Activated CD8-positive, alpha-beta T cell treated with anti-CD3 and anti-CD28 coated beads for 36 hours (primary cell): Measurements from ENCODE around the gene DSTN. TPM values are rescaled to one million over a fixed set of nuclear protein-coding genes. Genes with fewer than 3 reads are reported as not detected.

ENCODE experiments used
- ATAC-seq: fragments of 200-7000 bp; cut with Tn5 transposase; one replicate; pipeline ENCODE4 v1.10.0; 2021; ENCODE audit warnings: mild to moderate bottlenecking, moderate library complexity
- CTCF ChIA-PET: fragments of 350-600 bp; sonication (Branson Sonifier 250); formaldehyde crosslinking; loops from one replicate; lab custom pipeline; 2021; ENCODE audit warnings: antibody characterized with exemption; lab: Charles Lee
- POLR2A ChIA-PET: fragments of 350-600 bp; sonication (Branson Sonifier 250); formaldehyde crosslinking; loops from one replicate; lab custom pipeline; 2021; ENCODE audit warnings: antibody characterized with exemption; lab: Charles Lee
- DNase-seq: peaks from one replicate; pipeline ENCODE4 v3.0.0-alpha.2; 2020
- H3K27ac Mint-ChIP-seq: one replicate; pipeline ENCODE4 v1.8.0; 2021; ENCODE audit warnings: mild to moderate bottlenecking, mixed read lengths
- H3K27me3 Mint-ChIP-seq: one replicate; pipeline ENCODE4 v1.8.0; 2021; ENCODE audit warnings: mixed read lengths
- H3K36me3 Mint-ChIP-seq: one replicate; pipeline ENCODE4 v1.8.0; 2021; ENCODE audit warnings: low read depth, mixed read lengths
- H3K4me1 Mint-ChIP-seq: one replicate; pipeline ENCODE4 v1.8.0; 2021; ENCODE audit warnings: low read depth, mixed read lengths
- H3K4me3 Mint-ChIP-seq: one replicate; pipeline ENCODE4 v1.8.0; 2021; ENCODE audit warnings: mild to moderate bottlenecking, moderate library complexity, mixed read lengths
- H3K9me3 Mint-ChIP-seq: one replicate; pipeline ENCODE4 v1.8.0; 2021; ENCODE audit warnings: mixed read lengths
- CTCF ChIP-seq: fragments of 200-600 bp; IDR thresholded peaks from one replicate; pipeline ENCODE4 v1.8.0; 2022; ENCODE audit warnings: antibody characterized with exemption, mild to moderate bottlenecking
- intact Hi-C: fragments of 100-400 bp; cut with micrococcal nuclease; formaldehyde crosslinking; loops from one replicate; pipeline ENCODE4 v1.10.0; 2022
- total RNA-seq, 2 experiments: library from RNA; stranded (reverse); gene quantifications; one replicate each; pipeline ENCODE4 v1.2.3, GENCODE V29; 2021

DSTN gene
- total RNA-seq, 2 experiments from 2014 or later = 55.5 to 56.4 TPM

- CTCF ChIA-PET = interaction anchor here (1.4 kb wide), 1 partner anchor 47 kb away, joined by 4 read pairs; the partner anchor contains the start of gene RRBP1
These were observed 65.7 kb downstream of the DSTN start for GRCh38 chr20:17635332-17636244.

GRCh38 chr20:17636523-17637412 lies 66.9 kb downstream of the DSTN start:
- no peak overlapping the region for H3K27ac Mint-ChIP-seq
- TF ChIP-seq CTCF = no peak
- no peaks in the 10 kb centered on the region for H3K27me3 Mint-ChIP-seq
- ATAC-seq (no peak), DNase-seq (no peak)
- no peaks in the 10 kb centered on the region for H3K4me1 Mint-ChIP-seq
- intact Hi-C loops = no loop called here
- POLR2A ChIA-PET = no interaction called here
- H3K4me3 Mint-ChIP-seq = no peak overlapping the region
- CTCF ChIA-PET = interaction anchor here (1.4 kb wide), 1 partner anchor 45 kb away, joined by 4 read pairs; the partner anchor contains the start of gene RRBP1
- H3K9me3 Mint-ChIP-seq = no peaks in the 10 kb centered on the region
- H3K36me3 Mint-ChIP-seq = peaks cover 14% of the 10 kb centered on the region

More at GRCh38 chr20:17635332-17636244, 65.7 kb downstream of the DSTN start:
- Mint-ChIP-seq H3K27ac (no peak overlapping the region), H3K36me3 (peaks cover 10% of the 10 kb centered on the region), H3K4me1 (no peaks in the 10 kb centered on the region), H3K9me3 (no peaks in the 10 kb centered on the region), H3K4me3 (no peak overlapping the region), H3K27me3 (no peaks in the 10 kb centered on the region)
- ATAC-seq (no peak), DNase-seq (no peak)
- intact Hi-C loops = no loop called here
- POLR2A ChIA-PET = no interaction called here
- no peak for TF ChIP-seq CTCF

GRCh38 chr20:17637413-17637780 lies 67.5 kb downstream of the DSTN start:
- CTCF ChIA-PET = no interaction called here
- H3K27ac Mint-ChIP-seq = no peak overlapping the region
- intact Hi-C loops = no loop called here

GRCh38 chr20:17637985-17638640 lies 68.2 kb downstream of the DSTN start:
- no peak overlapping the region for H3K4me3 Mint-ChIP-seq
- H3K36me3 Mint-ChIP-seq = peaks cover 10% of the 10 kb centered on the region

More at GRCh38 chr20:17637413-17637780, 67.5 kb downstream of the DSTN start:
- TF ChIP-seq CTCF = no peak
- no peaks in the 10 kb centered on the region for H3K9me3 Mint-ChIP-seq
- H3K36me3 Mint-ChIP-seq = peaks cover 13% of the 10 kb centered on the region
- no peak overlapping the region for H3K4me3 Mint-ChIP-seq
- no peaks in the 10 kb centered on the region for H3K27me3 Mint-ChIP-seq
- POLR2A ChIA-PET = no interaction called here
- no peak for ATAC-seq
- DNase-seq = no peak
- H3K4me1 Mint-ChIP-seq = no peaks in the 10 kb centered on the region

More at GRCh38 chr20:17637985-17638640, 68.2 kb downstream of the DSTN start:
- Mint-ChIP-seq H3K27me3 (no peaks in the 10 kb centered on the region), H3K9me3 (no peaks in the 10 kb centered on the region), H3K4me1 (no peaks in the 10 kb centered on the region), H3K27ac (no peak overlapping the region)
- no peak for TF ChIP-seq CTCF
- ChIA-PET POLR2A (no interaction called here), CTCF (no interaction called here)
- no peak for ATAC-seq
- no peak for DNase-seq
- intact Hi-C loops = no loop called here
